ENCODE data around the gene DNMBP. TPM values are rescaled to one million over a fixed set of nuclear protein-coding genes. Genes with fewer than 3 reads are reported as not detected.
A peak's percentile ranks its signal among the peaks of the same experiment; 100 is the strongest.

DNMBP gene
- polyA plus RNA-seq, 2 of the 4 experiments (the other 2 are of a cell fraction), result 13.7 to 20.3 TPM

- peak overlapping the region; percentile 46 for H3K4me2 ChIP-seq
- no peak overlapping the region for H3K4me3 ChIP-seq
- ATAC-seq (peak in 1 of 2 experiments; percentile 2; a peak in 2 of 6 replicates), FAIRE-seq (no peak), DNase-seq (ENCODE audit: low read depth in 1 of 2, low spot score in 1 of 2) (no peak)
- peaks cover 58% of the 10 kb centered on the region for H3K4me1 ChIP-seq
- ChIA-PET POLR2A (no interaction called here), CTCF (interaction anchor here (1.6 to 6.8 kb wide), 5 partner anchors 7 to 274 kb away, joined by 3 to 133 read pairs (median 6); partner anchors contain the start of gene DNMBP)
- TF ChIP-seq CEBPB (IDR thresholded peaks at IDR 0.05), result 0 out of 4 replicates have a peak, but pooled peaks of 1 of the 2 experiments have one; percentile 20
- no peak for TF ChIP-seq RCOR1 (IDR thresholded peaks at IDR 0.05; ENCODE audit: low read depth, low read length)
- no peak for TF ChIP-seq PBX3 (IDR thresholded peaks at IDR 0.05)
- H3K27ac ChIP-seq, result peak overlapping the region; percentile 4 to 38; a peak in 3 of 6 replicates
- WGBS (ENCODE audit: missing lambda C conversion rate), result 92% methylated on average over 7 of the region's 7 CpGs
- no peaks in the 10 kb centered on the region for H3K9me3 ChIP-seq
Measured at GRCh38 chr10:99849057-99849456, 160.7 kb downstream of the DNMBP start.

- CTCF ChIA-PET, result interaction anchor here (0.6 to 6.8 kb wide), 92 partner anchors 11 to 673 kb away, joined by 3 to 133 read pairs (median 5); partner anchors contain the start of genes COX15, CUTC and DNMBP
- 60% methylated on average over 18 of the region's 18 CpGs for WGBS (ENCODE audit: missing lambda C conversion rate)
- ATAC-seq (peak; percentile 72 to 78), DNase-seq (ENCODE audit: low read depth in 1 of 2, low spot score in 1 of 2) (peak; percentile 60 to 92), FAIRE-seq (peak; percentile 80)
- TF ChIP-seq CEBPB (IDR thresholded peaks at IDR 0.05) (peak; percentile 36 to 69; a peak in 3 of 4 replicates), USF2 (IDR thresholded peaks at IDR 0.05) (no peak), RFX5 (IDR thresholded peaks at IDR 0.05) (no peak), HEYL (CRISPR knock-in tag; IDR thresholded peaks at IDR 0.05) (no peak), CTCF (IDR thresholded peaks at IDR 0.05) (peak; percentile 92), RAD21 (conservative IDR thresholded peaks at IDR 0.05 in 1 of 2, IDR thresholded peaks at IDR 0.05 in 1 of 2) (peak; percentile 81 to 82), SMC3 (IDR thresholded peaks at IDR 0.05) (peak; percentile 71)
- Histone ChIP-seq H3K27ac (peak overlapping the region in 1 of 2 experiments; percentile 31; a peak in 2 of 6 replicates), H3K4me1 (peaks cover 56% of the 10 kb centered on the region), H3K4me2 (no peak overlapping the region), H3K4me3 (no peak overlapping the region), H3K9me3 (no peaks in the 10 kb centered on the region)
- POLR2A ChIA-PET, result interaction anchor here (1.0 to 1.4 kb wide), 2 partner anchors 82 to 164 kb away, joined by 3 to 5 read pairs; partner anchors contain the start of gene DNMBP
Measured at GRCh38 chr10:99845837-99846382, 163.8 kb downstream of the DNMBP start.

GRCh38 chr10:99844433-99844955, 165.3 kb downstream of the DNMBP start:
- FAIRE-seq (no peak), ATAC-seq (peak; percentile 3 to 8; a peak in 3 of 6 replicates), DNase-seq (ENCODE audit: low read depth in 1 of 2, low spot score in 1 of 2) (no peak)
- no peak overlapping the region for H3K4me3 ChIP-seq
- H3K4me2 ChIP-seq, result no peak overlapping the region
- TF ChIP-seq KDM5A (IDR thresholded peaks at IDR 0.05) (no peak), FOSB (CRISPR knock-in tag; IDR thresholded peaks at IDR 0.05) (no peak), EHMT2 (IDR thresholded peaks at IDR 0.05; ENCODE audit: low read depth) (no peak), HOXA7 (CRISPR knock-in tag; IDR thresholded peaks at IDR 0.05) (no peak), ZC3H11A (IDR thresholded peaks at IDR 0.05) (no peak), POLR2AphosphoS2 (conservative IDR thresholded peaks at IDR 0.05; ENCODE audit: low read length) (no peak), HOXB13 (CRISPR knock-in tag; IDR thresholded peaks at IDR 0.05; ENCODE audit: low read depth) (no peak), CBX2 (IDR thresholded peaks at IDR 0.05; ENCODE audit: borderline replicate concordance, low read depth) (no peak), E2F6 (IDR thresholded peaks at IDR 0.05; ENCODE audit: borderline replicate concordance, low read depth) (no peak), CBX8 (IDR thresholded peaks at IDR 0.05) (no peak), EHF (CRISPR knock-in tag; IDR thresholded peaks at IDR 0.05) (no peak), CHD4 (IDR thresholded peaks at IDR 0.05; ENCODE audit: borderline replicate concordance) (no peak), BCL3 (IDR thresholded peaks at IDR 0.05) (no peak), RAD21 (conservative IDR thresholded peaks at IDR 0.05 in 1 of 2, IDR thresholded peaks at IDR 0.05 in 1 of 2) (no peak), ESRRA (IDR thresholded peaks at IDR 0.05; ENCODE audit: borderline replicate concordance, low read length) (no peak)
- CTCF ChIA-PET, result interaction anchor here (1.0 to 6.8 kb wide), 9 partner anchors 9 to 258 kb away, joined by 4 to 133 read pairs (median 26); partner anchors contain the start of gene DNMBP
- H3K4me1 ChIP-seq, result peaks cover 47% of the 10 kb centered on the region
- POLR2A ChIA-PET, result interaction anchor here (0.6 kb wide), 1 partner anchor 65 kb away, joined by 10 read pairs; no protein-coding TSS in a partner anchor
- WGBS (ENCODE audit: missing lambda C conversion rate), result 80% methylated on average over 6 of the region's 6 CpGs
- no peaks in the 10 kb centered on the region for H3K9me3 ChIP-seq
- H3K27ac ChIP-seq, result peak overlapping the region in 1 of 2 experiments; percentile 44; a peak in 3 of 6 replicates
